Trophoblast cell (in vitro differentiated cells and primary cell): ENCODE results near the gene POU3F3.

ENCODE experiments used
- DNase-seq, 2 donors: peaks; one replicate each; pipeline ENCODE4 v3.0.0-alpha.2; 2016
- H2AFZ ChIP-seq: 2 replicates; pipeline ENCODE4 v1.6.1; 2013; ENCODE audit warnings: low read length, moderate library complexity, mild to moderate bottlenecking; ENCODE audit not compliant: insufficient read depth, poor library complexity
- H2AK5ac ChIP-seq: 2 replicates; pipeline ENCODE4 v1.6.1; 2013; ENCODE audit warnings: mild to moderate bottlenecking, low read length
- H2BK120ac ChIP-seq: 2 replicates; pipeline ENCODE4 v1.6.1; 2013; ENCODE audit warnings: low read length, mild to moderate bottlenecking, moderate library complexity; ENCODE audit not compliant: insufficient read depth, poor library complexity
- H2BK12ac ChIP-seq: 2 replicates; pipeline ENCODE4 v1.6.1; 2013; ENCODE audit warnings: mild to moderate bottlenecking, low read length, moderate library complexity
- H2BK5ac ChIP-seq: 2 replicates; pipeline ENCODE4 v1.6.1; 2013; ENCODE audit warnings: low read length, low read depth, moderate library complexity, mild to moderate bottlenecking; ENCODE audit not compliant: poor library complexity
- H3K14ac ChIP-seq: 2 replicates; pipeline ENCODE4 v1.6.1; 2013; ENCODE audit warnings: mild to moderate bottlenecking, low read length
- H3K18ac ChIP-seq: 2 replicates; pipeline ENCODE4 v1.6.1; 2013; ENCODE audit warnings: mild to moderate bottlenecking, low read length
- H3K23ac ChIP-seq: 2 replicates; pipeline ENCODE4 v1.6.1; 2013; ENCODE audit warnings: low read length
- H3K27ac ChIP-seq: 2 replicates; pipeline ENCODE4 v1.5.1; 2013; ENCODE audit warnings: low read depth, mild to moderate bottlenecking, inconsistent platforms, low read length, moderate library complexity
- H3K27me3 ChIP-seq: 2 replicates; pipeline ENCODE4 v1.6.1; 2013; ENCODE audit warnings: inconsistent platforms, mild to moderate bottlenecking, low read length, moderate library complexity; ENCODE audit not compliant: insufficient read depth
- H3K36me3 ChIP-seq, 2 experiments: 1 replicate in 1 of 2; 2 replicates in 1 of 2; pipeline ENCODE4 v1.6.1; 2013; ENCODE audit warnings: low read length in 2 of 2, mild to moderate bottlenecking in 2 of 2, moderate library complexity in 1 of 2; ENCODE audit not compliant: insufficient read depth in 2 of 2, control insufficient read depth in 1 of 2
- H3K4ac ChIP-seq: 2 replicates; pipeline ENCODE4 v1.6.1; 2013; ENCODE audit warnings: low read depth, mild to moderate bottlenecking, low read length, moderate library complexity
- H3K4me1 ChIP-seq, 2 experiments: 1 replicate in 1 of 2; 2 replicates in 1 of 2; pipeline ENCODE4 v1.6.1; 2013; ENCODE audit warnings: low read length in 2 of 2, mild to moderate bottlenecking in 2 of 2, moderate library complexity in 1 of 2; ENCODE audit not compliant: insufficient read depth in 2 of 2, control insufficient read depth in 1 of 2
- H3K4me2 ChIP-seq: 2 replicates; pipeline ENCODE4 v1.6.1; 2013; ENCODE audit warnings: inconsistent platforms, mild to moderate bottlenecking, low read length, moderate library complexity
- H3K4me3 ChIP-seq: 2 replicates; pipeline ENCODE4 v1.5.1; 2013; ENCODE audit warnings: mild to moderate bottlenecking, low read depth, low read length, inconsistent platforms
- H3K79me1 ChIP-seq: one replicate; pipeline ENCODE4 v1.6.1; 2013; ENCODE audit warnings: low read length
- H3K79me2 ChIP-seq: 2 replicates; pipeline ENCODE4 v1.6.1; 2013; ENCODE audit warnings: low read length, mild to moderate bottlenecking; ENCODE audit not compliant: control insufficient read depth, insufficient read depth, poor library complexity
- H3K9ac ChIP-seq: 2 replicates; pipeline ENCODE4 v1.6.1; 2013; ENCODE audit warnings: mild to moderate bottlenecking, low read length
- H3K9me3 ChIP-seq: 2 replicates; pipeline ENCODE4 v1.6.1; 2013; ENCODE audit warnings: low read depth, mild to moderate bottlenecking, control low read depth, inconsistent platforms, low read length; ENCODE audit not compliant: insufficient read depth
- H4K12ac ChIP-seq: 2 replicates; pipeline ENCODE4 v1.6.1; 2013; ENCODE audit warnings: low read depth, mild to moderate bottlenecking, low read length, moderate library complexity
- H4K8ac ChIP-seq: 2 replicates; pipeline ENCODE4 v1.6.1; 2013; ENCODE audit warnings: low read depth, mild to moderate bottlenecking, low read length, moderate library complexity
- H4K91ac ChIP-seq: one replicate; pipeline ENCODE4 v1.6.1; 2013; ENCODE audit warnings: low read depth, mild to moderate bottlenecking, low read length, moderate library complexity
- WGBS: extraction: QIAGEN DNeasy Blood & Tissue Kit; methylation state at CpG from one replicate; pipeline ENCODE4 v1.1.7; 2013; ENCODE audit warnings: missing lambda C conversion rate; ENCODE audit not compliant: insufficient read length, insufficient coverage; ENCODE audit errors: extremely low coverage; 5-methylcytosine and 5-hydroxymethylcytosine counted together

POU3F3 gene

GRCh38 chr2:104859291-104859765, 5.4 kb downstream of the POU3F3 start:
- Histone ChIP-seq H3K4me2 (no peak overlapping the region), H4K12ac (no peak overlapping the region), H3K23ac (no peak overlapping the region), H3K79me1 (no peaks in the 10 kb centered on the region), H3K4me3 (no peak overlapping the region), H2BK120ac (no peak overlapping the region), H3K4me1 (peaks cover 4 to 11% of the 10 kb centered on the region in 2 experiments), H3K18ac (no peak overlapping the region), H4K8ac (no peak overlapping the region), H3K79me2 (no peaks in the 10 kb centered on the region), H3K36me3 (no peaks in the 10 kb centered on the region), H2AFZ (no peak overlapping the region), H4K91ac (no peak overlapping the region), H3K27me3 (peaks cover 78% of the 10 kb centered on the region), H3K9me3 (peaks cover 7% of the 10 kb centered on the region), H2BK5ac (no peak overlapping the region), H2AK5ac (no peak overlapping the region), H2BK12ac (no peak overlapping the region), H3K27ac (no peak overlapping the region), H3K9ac (no peak overlapping the region), H3K14ac (no peak overlapping the region), H3K4ac (no peak overlapping the region)
- WGBS, result no CpG with 5 or more reads among the region's 5 CpGs
- no peak for DNase-seq

GRCh38 chr2:104859766-104860450, 6.0 kb downstream of the POU3F3 start:
- Histone ChIP-seq H3K36me3 (no peaks in the 10 kb centered on the region), H3K27me3 (peaks cover 76% of the 10 kb centered on the region), H3K4me3 (no peak overlapping the region), H2BK120ac (no peak overlapping the region), H3K27ac (no peak overlapping the region), H2BK5ac (no peak overlapping the region), H2AK5ac (no peak overlapping the region), H4K12ac (no peak overlapping the region), H3K14ac (no peak overlapping the region), H2AFZ (no peak overlapping the region), H3K4me1 (peaks cover 4 to 11% of the 10 kb centered on the region in 2 experiments), H3K4ac (no peak overlapping the region), H3K9ac (no peak overlapping the region), H3K79me1 (no peaks in the 10 kb centered on the region), H2BK12ac (no peak overlapping the region), H4K8ac (no peak overlapping the region), H3K23ac (no peak overlapping the region), H4K91ac (no peak overlapping the region), H3K4me2 (no peak overlapping the region), H3K18ac (no peak overlapping the region), H3K79me2 (no peaks in the 10 kb centered on the region), H3K9me3 (peaks cover 7% of the 10 kb centered on the region)
- no CpG with 5 or more reads among the region's 1 CpG for WGBS
- no peak for DNase-seq

- Histone ChIP-seq H2BK120ac (no peak overlapping the region), H3K27me3 (peaks cover 78% of the 10 kb centered on the region), H2AK5ac (no peak overlapping the region), H3K9ac (no peak overlapping the region), H3K4me2 (no peak overlapping the region), H4K8ac (no peak overlapping the region), H3K27ac (no peak overlapping the region), H3K4me3 (no peak overlapping the region), H3K23ac (no peak overlapping the region), H3K14ac (no peak overlapping the region), H3K79me2 (no peaks in the 10 kb centered on the region), H3K9me3 (peaks cover 7% of the 10 kb centered on the region), H2AFZ (no peak overlapping the region), H4K91ac (no peak overlapping the region), H3K36me3 (no peaks in the 10 kb centered on the region), H3K79me1 (no peaks in the 10 kb centered on the region), H2BK5ac (no peak overlapping the region), H3K4me1 (peaks cover 4 to 11% of the 10 kb centered on the region in 2 experiments), H2BK12ac (no peak overlapping the region), H3K18ac (no peak overlapping the region), H3K4ac (no peak overlapping the region), H4K12ac (no peak overlapping the region)
- no CpG with 5 or more reads among the region's 4 CpGs for WGBS
- DNase-seq, result no peak
Observed at GRCh38 chr2:104860451-104860790, 6.5 kb downstream of the POU3F3 start.

- H3K14ac ChIP-seq, result no peak overlapping the region
- H2BK5ac ChIP-seq, result no peak overlapping the region
- peaks cover 77% of the 10 kb centered on the region for H3K27me3 ChIP-seq
- H4K8ac ChIP-seq, result no peak overlapping the region
- WGBS, result no CpG with 5 or more reads among the region's 11 CpGs
- no peaks in the 10 kb centered on the region for H3K36me3 ChIP-seq
- H3K79me1 ChIP-seq, result no peaks in the 10 kb centered on the region
- no peak overlapping the region for H3K4ac ChIP-seq
- no peak overlapping the region for H4K12ac ChIP-seq
- H2BK120ac ChIP-seq, result no peak overlapping the region
- no peak overlapping the region for H3K27ac ChIP-seq
- peaks cover 3% of the 10 kb centered on the region for H3K9me3 ChIP-seq
- H3K18ac ChIP-seq, result no peak overlapping the region
- H3K4me1 ChIP-seq, result peaks cover 4 to 6% of the 10 kb centered on the region in 2 experiments
- no peak overlapping the region for H3K4me3 ChIP-seq
- no peak overlapping the region for H3K9ac ChIP-seq
- no peak overlapping the region for H2AK5ac ChIP-seq
- no peak for DNase-seq
- H4K91ac ChIP-seq, result no peak overlapping the region
- no peaks in the 10 kb centered on the region for H3K79me2 ChIP-seq
- H2BK12ac ChIP-seq, result no peak overlapping the region
- H3K4me2 ChIP-seq, result peak overlapping the region; percentile 86
- no peak overlapping the region for H3K23ac ChIP-seq
- no peak overlapping the region for H2AFZ ChIP-seq
Observed at GRCh38 chr2:104861351-104862057, 7.6 kb downstream of the POU3F3 start.
